Astrocyte of the cerebellum (primary cell): ENCODE results near the gene USP47.
A peak's percentile ranks its signal among the peaks of the same experiment; 100 is the strongest.

Source experiments
- DNase-seq: peaks from one replicate; pipeline ENCODE4 v3.0.0-alpha.2; 2011; ENCODE audit warnings: low read depth
- H3K4me3 ChIP-seq: 2 replicates; pipeline ENCODE4 v1.5.1; 2011; ENCODE audit warnings: mild to moderate bottlenecking, low read depth, low read length, moderate library complexity
- in situ Hi-C: cut with HindIII; loops from 2 replicates; pipeline ENCODE4 v1.10.0; 2017; ENCODE audit warnings: low sequenced_read_pairs
- TF ChIP-seq, protein P1 (sequence below): IDR thresholded peaks from 2 replicates; pipeline ENCODE4 v1.5.1; 2012; ENCODE audit warnings: low read length, low read depth, moderate library complexity, mild to moderate bottlenecking; ENCODE audit errors: missing control alignments

Gene USP47

DNA sequence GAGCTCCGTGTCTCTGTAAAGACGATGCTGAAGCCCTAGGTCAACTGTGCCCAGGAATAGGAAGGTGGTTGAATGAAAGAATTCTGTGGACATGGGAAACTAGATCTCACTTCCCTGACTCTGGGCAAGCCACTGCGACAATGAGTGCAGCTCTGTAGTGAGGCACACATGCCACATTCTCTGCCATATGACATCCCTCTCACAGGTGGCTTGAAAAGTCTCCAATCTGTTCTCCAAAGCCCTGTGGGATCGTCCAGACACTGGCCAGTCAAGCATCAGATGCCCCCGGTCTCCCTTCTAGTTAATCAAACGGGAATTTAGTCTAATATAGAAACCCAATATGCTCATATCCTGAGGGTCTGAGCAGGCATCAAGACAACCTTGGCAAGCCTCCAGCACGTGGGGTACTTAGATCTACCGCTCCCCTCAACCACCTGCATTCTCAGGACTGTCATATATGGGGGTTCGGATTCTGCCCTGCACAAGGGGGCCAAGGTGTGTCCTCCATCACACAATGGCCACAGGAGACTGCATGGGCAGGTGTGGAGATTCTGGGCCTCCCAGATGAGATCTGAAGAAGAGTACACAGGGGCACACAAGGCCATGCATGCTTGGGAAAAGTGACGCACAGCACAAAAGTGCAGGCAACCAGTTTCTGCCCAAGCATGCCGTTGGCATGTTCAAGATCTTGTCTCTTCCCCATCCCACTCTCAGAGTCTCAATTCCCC, 154.7 kb downstream of the USP47 start:
- DNase-seq, result no peak
- H3K4me3 ChIP-seq, result no peak overlapping the region
- TF ChIP-seq, protein P1, sequence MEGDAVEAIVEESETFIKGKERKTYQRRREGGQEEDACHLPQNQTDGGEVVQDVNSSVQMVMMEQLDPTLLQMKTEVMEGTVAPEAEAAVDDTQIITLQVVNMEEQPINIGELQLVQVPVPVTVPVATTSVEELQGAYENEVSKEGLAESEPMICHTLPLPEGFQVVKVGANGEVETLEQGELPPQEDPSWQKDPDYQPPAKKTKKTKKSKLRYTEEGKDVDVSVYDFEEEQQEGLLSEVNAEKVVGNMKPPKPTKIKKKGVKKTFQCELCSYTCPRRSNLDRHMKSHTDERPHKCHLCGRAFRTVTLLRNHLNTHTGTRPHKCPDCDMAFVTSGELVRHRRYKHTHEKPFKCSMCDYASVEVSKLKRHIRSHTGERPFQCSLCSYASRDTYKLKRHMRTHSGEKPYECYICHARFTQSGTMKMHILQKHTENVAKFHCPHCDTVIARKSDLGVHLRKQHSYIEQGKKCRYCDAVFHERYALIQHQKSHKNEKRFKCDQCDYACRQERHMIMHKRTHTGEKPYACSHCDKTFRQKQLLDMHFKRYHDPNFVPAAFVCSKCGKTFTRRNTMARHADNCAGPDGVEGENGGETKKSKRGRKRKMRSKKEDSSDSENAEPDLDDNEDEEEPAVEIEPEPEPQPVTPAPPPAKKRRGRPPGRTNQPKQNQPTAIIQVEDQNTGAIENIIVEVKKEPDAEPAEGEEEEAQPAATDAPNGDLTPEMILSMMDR, result no peak
- in situ Hi-C loops, result no loop called here

DNA sequence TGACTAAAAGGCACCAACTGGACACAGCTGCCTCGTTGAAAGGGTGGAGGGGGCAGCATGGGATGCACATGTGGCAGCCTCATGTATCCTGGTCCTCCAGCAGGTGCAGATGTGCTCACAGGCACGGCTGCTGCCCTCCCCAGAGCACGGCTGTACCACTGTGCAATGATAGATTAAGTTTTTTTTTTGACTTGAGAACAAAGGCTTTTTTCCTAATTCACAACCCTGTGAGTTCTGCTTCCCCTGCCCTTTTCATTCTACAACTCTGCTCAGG, 155.2 kb downstream of the USP47 start:
- DNase-seq, result no peak
- H3K4me3 ChIP-seq, result no peak overlapping the region
- TF ChIP-seq, protein P1, result no peak
- in situ Hi-C loops, result no loop called here

DNA sequence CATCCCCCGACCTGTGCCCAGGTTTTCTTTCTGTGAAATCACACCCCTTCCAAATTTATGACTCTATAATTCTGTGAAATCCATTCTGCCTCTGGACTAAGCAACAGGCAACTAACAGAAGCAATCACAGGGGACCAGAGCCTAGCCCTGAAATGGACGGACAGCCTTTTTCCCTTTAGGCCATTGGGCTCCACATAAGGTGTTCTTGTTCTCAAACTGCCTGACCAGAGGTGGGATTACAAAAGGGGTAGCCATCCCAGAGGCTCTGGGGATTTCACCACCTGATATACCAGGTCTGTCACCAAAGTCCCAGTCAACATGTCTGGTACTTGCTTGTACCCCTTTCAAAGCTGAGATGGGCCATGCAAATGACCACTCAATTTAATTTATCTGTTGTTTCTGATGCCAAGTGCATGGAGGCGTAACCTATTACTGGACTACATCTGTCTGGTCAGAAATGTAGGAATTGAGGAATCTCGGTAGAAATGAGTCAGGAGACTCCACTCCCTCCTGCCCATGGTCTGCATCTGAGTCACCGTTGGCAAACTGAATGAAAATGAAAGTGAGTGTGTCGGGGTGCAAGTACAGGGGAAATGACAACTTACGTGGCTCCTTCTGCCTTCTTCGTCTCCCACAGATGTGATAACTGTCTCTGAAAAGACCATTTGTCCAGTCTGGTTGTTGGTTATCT, 156.5 kb downstream of the USP47 start:
- in situ Hi-C loops, result no loop called here
- DNase-seq, result peak; percentile 82
- TF ChIP-seq, protein P1, result no peak
- H3K4me3 ChIP-seq, result peak overlapping the region; percentile 0

DNA sequence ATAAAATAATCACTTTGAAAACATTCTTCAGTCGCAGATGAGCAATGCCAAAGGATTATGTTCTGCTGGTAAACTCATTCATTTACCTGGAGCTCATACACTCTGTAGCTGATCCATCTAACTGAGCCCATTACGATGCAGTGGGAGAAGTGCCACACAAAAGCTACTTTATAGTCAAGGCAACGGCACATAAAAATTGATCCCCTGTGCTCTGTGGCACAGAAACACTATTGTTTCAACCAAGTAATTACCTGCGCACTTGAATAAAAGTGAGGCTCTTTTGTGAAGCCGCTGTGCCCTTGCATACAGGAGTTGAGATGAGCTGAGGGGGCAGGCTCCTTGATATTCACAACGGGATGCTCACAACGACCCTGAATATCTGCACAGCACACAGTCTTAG, 159.4 kb downstream of the USP47 start:
- in situ Hi-C loops, result no loop called here
- no peak for DNase-seq

DNA sequence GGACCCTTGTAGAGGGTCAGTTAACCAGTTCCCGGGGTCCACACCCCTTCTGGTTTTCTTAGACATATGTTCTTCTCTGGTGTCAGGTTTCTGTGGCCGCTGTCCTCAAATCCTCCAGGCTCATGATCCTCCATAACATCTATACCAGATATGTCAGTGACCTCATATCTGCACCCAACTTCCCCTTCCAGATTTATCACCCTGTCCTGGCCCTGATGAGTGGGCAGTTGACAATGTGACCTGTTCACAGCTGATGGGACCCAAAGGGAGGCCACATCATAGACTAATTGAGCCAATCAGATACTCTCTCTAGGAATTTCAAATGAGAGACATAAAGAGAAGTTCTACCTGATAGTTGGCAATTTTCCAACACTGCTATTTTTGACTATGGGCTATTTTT, 161.6 kb downstream of the USP47 start:
- no peak for DNase-seq
- TF ChIP-seq, protein P1, result no peak
- no peak overlapping the region for H3K4me3 ChIP-seq
- in situ Hi-C loops, result no loop called here

More for the DNA sequence above, 159.4 kb downstream of the USP47 start:
- TF ChIP-seq, protein P1, result no peak
- H3K4me3 ChIP-seq, result no peak overlapping the region

DNA sequence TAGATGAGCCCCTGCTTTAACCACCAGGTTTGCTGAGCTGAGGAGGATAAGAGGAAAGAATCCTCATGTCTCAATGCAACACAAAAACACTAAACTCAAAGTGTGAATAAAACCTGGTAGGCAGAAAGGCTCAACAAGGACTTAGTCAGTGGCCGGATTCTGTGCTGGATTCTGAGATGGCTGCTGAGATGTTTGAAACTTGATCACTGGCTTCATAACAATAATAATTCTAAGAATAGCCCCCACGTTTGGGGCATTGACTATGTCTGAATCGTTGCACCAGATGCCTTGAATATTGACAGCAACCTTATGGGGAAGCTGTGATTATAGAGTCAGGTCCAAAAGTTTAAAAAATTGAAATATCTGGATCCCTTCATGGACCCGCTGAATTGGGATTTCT, 162.0 kb downstream of the USP47 start:
- in situ Hi-C loops, result no loop called here
- TF ChIP-seq, protein P1, result no peak
- DNase-seq, result no peak
- H3K4me3 ChIP-seq, result no peak overlapping the region
